ENCODE data around the gene SPTBN5. TPM values are rescaled to one million over a fixed set of nuclear protein-coding genes. Genes with fewer than 3 reads are reported as not detected.

The SPTBN5 gene
- total and polyA plus RNA-seq, 4 donors = 1.6 to 3.5 (median 1.9) TPM

DNA sequence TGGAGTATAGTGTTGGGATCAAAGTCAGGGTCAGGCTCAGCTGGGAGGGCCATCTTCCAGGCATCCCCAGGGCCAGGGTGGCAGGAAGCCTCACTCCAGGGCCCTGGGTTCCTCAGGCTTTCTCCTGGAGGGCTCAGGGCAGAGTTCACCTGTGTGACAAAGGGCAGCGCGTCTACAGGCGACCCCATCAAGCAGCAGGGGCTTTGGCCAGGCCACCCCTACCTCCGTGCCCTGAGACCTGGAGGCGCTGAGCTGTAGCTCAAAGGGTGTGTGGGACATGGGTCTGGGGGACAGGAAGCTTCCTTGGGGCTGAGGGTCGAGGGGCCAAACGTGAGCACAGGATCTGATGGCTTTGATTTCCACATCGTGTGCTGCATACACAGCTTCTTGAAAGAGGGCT lies 12.8 kb downstream of the SPTBN5 start:
- H3K9me3 ChIP-seq (ENCODE audit: control insufficient read depth in 4 of 4, insufficient read depth in 3 of 4, low read length in 3 of 4) = no peaks in the 10 kb centered on the region

GRCh38 chr15:41880156-41880877 lies 13.5 kb downstream of the SPTBN5 start:
- no peak for ATAC-seq (ENCODE audit: insufficient read depth, low FRiP score)
- Histone ChIP-seq H3K9me3 (ENCODE audit: control insufficient read depth in 4 of 4, insufficient read depth in 3 of 4, low read length in 3 of 4) (no peaks in the 10 kb centered on the region), H3K4me1 (ENCODE audit: control insufficient read depth in 5 of 5, insufficient read depth in 5 of 5, low read length in 5 of 5) (peaks cover 0 to 8% (median 0%) of the 10 kb centered on the region in 5 donors), H3K9ac (ENCODE audit: insufficient read depth in 1 of 2, low read length in 2 of 2) (no peak overlapping the region), H3K27ac (ENCODE audit: low read depth in 1 of 2, low read length in 1 of 2) (no peak overlapping the region), H3K4me3 (no peak overlapping the region), H3K27me3 (ENCODE audit: control insufficient read depth in 3 of 3, insufficient read depth in 3 of 3, low read length in 2 of 3) (peaks cover 0 to 3% (median 0%) of the 10 kb centered on the region in 3 donors), H3K36me3 (ENCODE audit: control insufficient read depth in 4 of 4, insufficient read depth in 4 of 4, low read length in 4 of 4) (no peaks in the 10 kb centered on the region)
- no peak for TF ChIP-seq CTCF (IDR thresholded peaks at IDR 0.05; ENCODE audit: control extremely low read depth, extremely low read depth)
- no peak for DNase-seq
- WGBS, 2 donors = 97 to 99% methylated on average over 10 of the region's 10 CpGs

More for the DNA sequence above, 12.8 kb downstream of the SPTBN5 start:
- H3K9ac ChIP-seq (ENCODE audit: insufficient read depth in 1 of 2, low read length in 2 of 2) = no peak overlapping the region
- peaks cover 0 to 3% (median 0%) of the 10 kb centered on the region in 3 donors for H3K27me3 ChIP-seq (ENCODE audit: control insufficient read depth in 3 of 3, insufficient read depth in 3 of 3, low read length in 2 of 3)
- no peak for TF ChIP-seq CTCF (IDR thresholded peaks at IDR 0.05; ENCODE audit: control extremely low read depth, extremely low read depth)
- no peak overlapping the region for H3K27ac ChIP-seq (ENCODE audit: low read depth in 1 of 2, low read length in 1 of 2)
- 85 to 90% methylated on average over 8 of the region's 8 CpGs for WGBS, 2 donors
- DNase-seq = no peak
- no peaks in the 10 kb centered on the region for H3K36me3 ChIP-seq (ENCODE audit: control insufficient read depth in 4 of 4, insufficient read depth in 4 of 4, low read length in 4 of 4)
- ATAC-seq (ENCODE audit: insufficient read depth, low FRiP score) = no peak
- H3K4me1 ChIP-seq (ENCODE audit: control insufficient read depth in 5 of 5, insufficient read depth in 5 of 5, low read length in 5 of 5) = peaks cover 0 to 8% (median 0%) of the 10 kb centered on the region in 5 donors
- H3K4me3 ChIP-seq = no peak overlapping the region

DNA sequence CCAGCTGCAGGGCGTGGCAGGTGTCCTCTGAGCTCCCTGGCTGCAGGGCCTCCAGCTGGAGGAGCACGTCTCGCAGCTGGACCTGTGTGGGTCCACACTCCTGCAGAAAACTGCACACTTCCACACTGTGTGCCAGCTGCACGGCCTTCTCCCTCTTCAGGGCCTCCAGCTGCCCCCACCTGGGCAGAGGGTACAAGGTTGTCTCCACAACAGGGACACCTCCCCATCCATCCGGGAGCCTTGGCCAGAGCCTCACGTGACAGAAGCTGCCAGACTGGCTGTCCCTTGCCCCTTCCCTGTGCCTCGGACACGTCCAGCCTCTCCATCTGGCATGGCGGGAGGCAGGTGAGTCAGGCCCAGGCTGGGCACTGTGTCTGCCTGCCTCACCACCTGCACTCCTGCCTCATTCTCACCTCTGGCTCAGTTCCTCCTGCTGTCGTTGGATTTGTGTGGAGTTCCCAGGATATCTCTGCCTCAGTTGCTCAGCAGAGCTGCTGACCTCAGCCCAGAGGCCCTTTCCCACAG lies 14.5 kb downstream of the SPTBN5 start:
- Histone ChIP-seq H3K36me3 (ENCODE audit: control insufficient read depth in 4 of 4, insufficient read depth in 4 of 4, low read length in 4 of 4) (no peaks in the 10 kb centered on the region), H3K9me3 (ENCODE audit: control insufficient read depth in 4 of 4, insufficient read depth in 3 of 4, low read length in 3 of 4) (no peaks in the 10 kb centered on the region), H3K4me3 (no peak overlapping the region), H3K9ac (ENCODE audit: insufficient read depth in 1 of 2, low read length in 2 of 2) (no peak overlapping the region), H3K27me3 (ENCODE audit: control insufficient read depth in 3 of 3, insufficient read depth in 3 of 3, low read length in 2 of 3) (peaks cover 0 to 3% (median 0%) of the 10 kb centered on the region in 3 donors), H3K4me1 (ENCODE audit: control insufficient read depth in 5 of 5, insufficient read depth in 5 of 5, low read length in 5 of 5) (peaks cover 0 to 8% (median 0%) of the 10 kb centered on the region in 5 donors), H3K27ac (ENCODE audit: low read depth in 1 of 2, low read length in 1 of 2) (no peak overlapping the region)
- TF ChIP-seq CTCF (IDR thresholded peaks at IDR 0.05; ENCODE audit: control extremely low read depth, extremely low read depth) = no peak
- no peak for ATAC-seq (ENCODE audit: insufficient read depth, low FRiP score)
- 95 to 97% methylated on average over 10 of the region's 10 CpGs for WGBS, 2 donors
- no peak for DNase-seq

Measured in lung (tissue), 12 donors.